HG03457 (cell line): ENCODE measurements around the gene GPC2.
"Not testable (repeated sequence)": the region's sequence is repeated elsewhere in the genome, so short reads cannot be mapped to it uniquely, and the experiment has no call there.

Experiments
- ATAC-seq: cut with Tn5 transposase; IDR thresholded peaks from one replicate; pipeline ENCODE4 v1.9.1; 2021; ENCODE audit warnings: moderate number of reproducible peaks; ENCODE audit not compliant: unreplicated experiment

The GPC2 gene

GRCh38 chr7:100204454-100204853, 27.3 kb upstream of the GPC2 start:
- ATAC-seq = no peak

- ATAC-seq = no peak
These were observed 23.5 kb upstream of the GPC2 start for GRCh38 chr7:100200693-100201092.

GRCh38 chr7:100198266-100198665, 21.1 kb upstream of the GPC2 start:
- ATAC-seq = no peak

GRCh38 chr7:100195901-100196322, 18.7 kb upstream of the GPC2 start:
- not testable (repeated sequence) for ATAC-seq

GRCh38 chr7:100195222-100195621, 18.0 kb upstream of the GPC2 start:
- no peak for ATAC-seq

GRCh38 chr7:100192969-100193368, 15.8 kb upstream of the GPC2 start:
- ATAC-seq = no peak

GRCh38 chr7:100192281-100192862, 15.2 kb upstream of the GPC2 start:
- ATAC-seq = not testable (repeated sequence)

GRCh38 chr7:100191775-100192174, 14.6 kb upstream of the GPC2 start:
- ATAC-seq = no peak

- no peak for ATAC-seq
These were observed 13.0 kb upstream of the GPC2 start for GRCh38 chr7:100190048-100190711.

GRCh38 chr7:100189061-100189460, 11.9 kb upstream of the GPC2 start:
- ATAC-seq = no peak

- no peak for ATAC-seq
These were observed 8.5 kb upstream of the GPC2 start for GRCh38 chr7:100185726-100186125.

GRCh38 chr7:100183090-100183489, 5.9 kb upstream of the GPC2 start:
- not testable (repeated sequence) for ATAC-seq

GRCh38 chr7:100182616-100183015, 5.4 kb upstream of the GPC2 start:
- ATAC-seq = not testable (repeated sequence)

- ATAC-seq = not testable (repeated sequence)
These were observed 2.9 kb upstream of the GPC2 start for GRCh38 chr7:100180084-100180483.

- ATAC-seq = no peak
These were observed 811 bp downstream of the GPC2 start for GRCh38 chr7:100176096-100177044.

GRCh38 chr7:100175296-100175935, 1.8 kb downstream of the GPC2 start:
- ATAC-seq = no peak

GRCh38 chr7:100174582-100174981, 2.6 kb downstream of the GPC2 start:
- ATAC-seq = no peak

- no peak for ATAC-seq
These were observed 3.2 kb downstream of the GPC2 start for GRCh38 chr7:100173806-100174495.

GRCh38 chr7:100171840-100172239, 5.3 kb downstream of the GPC2 start:
- ATAC-seq = no peak

- ATAC-seq = no peak
These were observed 6.0 kb downstream of the GPC2 start for GRCh38 chr7:100171087-100171681.
